GM13976 (cell line): Measurements from ENCODE around the gene ZNF777.

Experiments used
- DNase-seq: peaks from one replicate; pipeline ENCODE4 v3.0.0; 2012; ENCODE audit warnings: low spot score
- in situ Hi-C: fragments of 300-500 bp; cut with MboI; formaldehyde crosslinking; loops from one replicate; pipeline ENCODE4 v1.12.0; 2022; ENCODE audit warnings: low sequenced_read_pairs, mixed read lengths, inconsistent platforms; ENCODE audit not compliant: unreplicated experiment
- TF ChIP-seq, protein P1 (sequence below): IDR thresholded peaks from 2 replicates; pipeline ENCODE4 v1.5.1; 2012; ENCODE audit warnings: borderline replicate concordance, mild to moderate bottlenecking; ENCODE audit not compliant: insufficient read depth; ENCODE audit errors: extremely low read depth, missing control alignments, control extremely low read depth

The ZNF777 gene

DNA sequence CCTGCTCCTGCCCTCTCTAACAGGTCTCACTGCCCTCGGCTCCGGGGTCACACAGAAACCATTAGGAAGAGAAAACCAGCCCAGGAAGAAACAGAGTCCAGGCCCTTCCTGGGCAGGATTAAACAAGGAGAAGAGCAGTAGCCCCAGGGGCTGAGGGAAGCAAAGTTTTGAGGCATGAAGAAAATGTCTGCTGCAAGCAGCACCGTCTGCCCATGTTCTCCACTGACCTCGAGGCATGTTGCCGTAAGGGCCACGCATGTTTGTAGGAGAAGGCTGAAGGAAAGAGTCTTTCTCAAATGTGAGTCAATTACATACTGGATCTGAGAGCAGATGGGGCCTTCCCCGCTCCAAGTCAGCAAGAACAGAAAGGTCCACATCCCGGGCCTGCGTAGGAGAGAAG is 32.5 kb upstream of the ZNF777 start:
- TF ChIP-seq, protein P1, sequence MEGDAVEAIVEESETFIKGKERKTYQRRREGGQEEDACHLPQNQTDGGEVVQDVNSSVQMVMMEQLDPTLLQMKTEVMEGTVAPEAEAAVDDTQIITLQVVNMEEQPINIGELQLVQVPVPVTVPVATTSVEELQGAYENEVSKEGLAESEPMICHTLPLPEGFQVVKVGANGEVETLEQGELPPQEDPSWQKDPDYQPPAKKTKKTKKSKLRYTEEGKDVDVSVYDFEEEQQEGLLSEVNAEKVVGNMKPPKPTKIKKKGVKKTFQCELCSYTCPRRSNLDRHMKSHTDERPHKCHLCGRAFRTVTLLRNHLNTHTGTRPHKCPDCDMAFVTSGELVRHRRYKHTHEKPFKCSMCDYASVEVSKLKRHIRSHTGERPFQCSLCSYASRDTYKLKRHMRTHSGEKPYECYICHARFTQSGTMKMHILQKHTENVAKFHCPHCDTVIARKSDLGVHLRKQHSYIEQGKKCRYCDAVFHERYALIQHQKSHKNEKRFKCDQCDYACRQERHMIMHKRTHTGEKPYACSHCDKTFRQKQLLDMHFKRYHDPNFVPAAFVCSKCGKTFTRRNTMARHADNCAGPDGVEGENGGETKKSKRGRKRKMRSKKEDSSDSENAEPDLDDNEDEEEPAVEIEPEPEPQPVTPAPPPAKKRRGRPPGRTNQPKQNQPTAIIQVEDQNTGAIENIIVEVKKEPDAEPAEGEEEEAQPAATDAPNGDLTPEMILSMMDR: no peak
- in situ Hi-C loops: no loop called here
- DNase-seq: no peak

DNA sequence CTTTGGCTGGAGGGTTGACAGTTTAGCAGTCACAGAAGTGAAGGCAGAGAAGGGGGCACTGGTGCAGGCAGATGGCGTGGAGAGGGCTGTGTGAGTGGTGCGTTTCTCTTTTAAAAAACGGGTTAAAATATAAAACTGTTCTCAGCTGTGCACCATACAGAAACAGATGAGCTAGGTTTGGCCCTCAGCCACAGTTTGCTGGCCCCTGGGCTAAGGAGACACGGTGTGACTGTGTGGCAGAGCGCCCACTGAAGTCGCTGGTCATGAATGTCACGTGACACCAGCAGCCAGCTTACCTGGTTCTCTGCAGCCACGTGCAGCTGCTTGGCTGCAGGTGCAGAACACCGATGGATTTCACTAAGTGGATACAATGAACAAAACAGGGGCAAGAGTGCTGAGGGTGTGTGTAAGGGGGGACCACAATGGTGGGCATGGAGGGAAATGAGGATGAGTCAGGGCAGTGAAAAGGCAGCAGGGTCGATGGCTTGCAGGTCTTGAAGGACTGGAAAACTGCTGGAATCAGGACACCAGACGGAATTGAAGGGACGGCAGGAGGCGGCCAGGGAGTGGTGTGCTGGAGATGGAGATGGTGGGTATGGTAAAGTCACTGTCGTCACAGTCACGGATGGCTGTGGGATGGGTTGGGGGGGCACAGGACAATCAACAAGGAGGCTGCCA is 29.4 kb upstream of the ZNF777 start:
- TF ChIP-seq, protein P1: no peak
- no peak for DNase-seq
- in situ Hi-C loops: no loop called here

DNA sequence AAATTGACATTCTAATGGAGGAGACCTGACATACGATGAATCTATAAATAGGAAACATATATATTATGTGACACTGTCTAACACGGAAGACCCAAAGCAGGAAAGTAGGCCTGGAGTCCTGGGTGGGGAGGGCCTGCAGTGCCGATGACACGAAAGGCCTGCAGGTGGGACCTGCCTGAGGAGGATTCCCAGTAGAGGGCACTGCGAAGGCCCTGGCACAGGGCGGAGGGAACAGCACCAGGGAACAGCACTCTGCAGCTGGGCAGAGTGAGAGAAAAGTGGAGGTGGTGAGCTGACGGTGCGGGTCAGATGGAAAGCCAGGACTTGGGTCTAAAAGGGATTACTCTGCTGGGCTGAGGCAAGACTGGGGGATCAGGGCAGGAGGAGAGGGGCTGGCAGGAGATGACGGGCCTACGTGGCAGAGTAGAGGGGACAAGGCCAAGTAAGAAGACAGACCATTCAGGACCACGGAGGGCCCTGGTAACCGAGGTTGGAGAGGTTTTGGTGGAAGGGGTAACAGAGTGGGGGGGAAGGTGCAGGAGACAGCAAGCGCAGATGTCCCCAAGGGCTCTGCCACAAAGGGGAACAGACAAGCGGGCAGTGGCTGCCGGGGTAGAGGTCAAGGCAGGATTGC is 28.6 kb upstream of the ZNF777 start:
- in situ Hi-C loops: no loop called here
- DNase-seq: no peak
- TF ChIP-seq, protein P1: no peak

DNA sequence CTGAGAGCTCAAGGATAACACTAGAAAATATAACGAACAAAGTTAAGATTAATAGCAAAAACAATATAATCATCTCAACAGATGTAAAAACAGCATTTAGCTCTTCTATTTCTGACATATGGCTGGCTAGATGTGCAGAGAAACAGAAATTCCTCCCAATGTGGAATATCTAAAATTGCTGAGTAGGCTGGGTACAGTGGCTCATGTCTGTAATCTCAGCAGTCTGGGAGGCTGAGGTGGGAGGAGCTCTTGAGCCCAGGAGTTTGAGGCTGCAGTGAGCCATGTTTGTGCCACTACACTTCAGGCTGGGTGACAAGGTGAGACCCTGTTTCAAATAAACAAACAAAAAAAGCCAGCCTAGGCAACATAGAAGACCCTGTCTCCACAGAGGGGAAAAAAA is 18.7 kb upstream of the ZNF777 start:
- TF ChIP-seq, protein P1: no peak
- no peak for DNase-seq
- in situ Hi-C loops: no loop called here

DNA sequence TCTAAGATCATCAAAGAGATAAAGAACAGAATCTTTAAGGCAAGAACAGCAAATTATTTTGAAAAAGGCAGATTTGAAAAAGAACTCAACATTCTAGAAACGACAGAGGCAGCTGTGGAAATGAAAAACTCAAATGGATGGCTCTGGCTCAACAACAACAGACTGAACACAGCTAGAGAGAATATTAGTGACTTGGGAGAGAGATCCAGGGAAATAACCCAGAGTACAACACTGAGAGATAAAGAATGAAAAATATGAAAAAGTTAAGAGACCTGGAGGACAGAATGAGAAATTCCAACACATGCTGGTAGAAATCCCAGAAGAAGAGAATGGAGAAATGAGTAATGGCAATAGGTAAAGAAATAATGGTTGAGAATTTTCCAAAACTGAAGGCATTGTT is 17.9 kb upstream of the ZNF777 start:
- no peak for DNase-seq
- TF ChIP-seq, protein P1: no peak
- in situ Hi-C loops: no loop called here

DNA sequence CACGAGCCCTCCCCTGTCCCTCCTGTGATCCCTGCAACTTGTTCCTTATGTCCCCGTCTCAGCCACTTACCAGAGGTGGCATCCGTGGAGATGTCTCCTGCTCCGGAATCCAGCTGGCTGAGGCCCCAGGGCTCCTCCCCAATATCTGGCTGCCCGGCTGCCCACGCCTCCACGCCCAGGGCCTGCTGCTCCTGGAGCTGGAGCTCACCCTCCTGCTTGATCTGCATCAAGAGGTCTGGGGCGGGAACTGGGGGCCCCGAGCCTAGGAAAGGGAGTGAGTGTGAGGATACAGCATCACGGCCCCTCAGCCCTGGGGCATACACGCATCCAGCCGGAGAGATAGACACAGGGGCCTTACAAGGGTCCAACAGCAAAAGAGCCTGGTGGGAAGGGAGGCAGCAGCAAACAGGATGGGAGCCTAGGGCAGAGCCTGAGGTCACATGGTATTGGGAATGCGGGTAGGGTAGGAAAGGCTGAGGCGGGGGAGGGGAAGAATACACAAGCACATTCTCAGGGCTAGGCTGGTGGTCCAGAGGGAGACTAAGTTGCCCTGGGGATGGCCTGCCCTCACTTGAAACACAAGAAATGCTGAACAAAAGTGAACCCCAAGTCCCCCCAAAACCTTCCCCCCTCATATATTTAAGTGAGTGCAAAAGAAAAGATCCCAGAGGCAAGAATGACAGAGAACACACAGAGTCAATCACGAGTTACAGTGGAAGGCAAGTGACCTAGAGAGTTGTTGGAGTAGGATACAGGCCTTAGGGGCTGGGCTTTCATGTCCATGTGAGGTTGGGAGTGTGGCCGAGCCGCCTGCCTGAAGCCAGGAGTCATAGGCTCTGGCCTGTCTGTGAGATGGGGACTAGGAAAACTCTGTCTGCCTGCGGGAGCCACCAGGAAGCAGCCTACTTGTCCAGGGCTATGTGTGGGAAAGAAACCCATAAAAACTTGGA is 16.9 kb upstream of the ZNF777 start:
- no peak for DNase-seq
- in situ Hi-C loops: no loop called here
- TF ChIP-seq, protein P1: no peak
